Right lung (tissue), 5 donors: ENCODE measurements around the gene ERAP2. TPM values are rescaled to one million over a fixed set of nuclear protein-coding genes. Genes with fewer than 3 reads are reported as not detected.

ENCODE experiments used
- DNase-seq, 2 donors: peaks; one replicate each; pipeline ENCODE4 v3.0.0-alpha.2; 2013
- polyA plus RNA-seq, 5 donors: library from polyadenylated mRNA; unstranded; fragments of 120-200 nt; gene quantifications; one replicate each; pipeline versions ENCODE4 v1.2.1 to v1.2.3, GENCODE V29; 2013; ENCODE audit warnings: inconsistent platforms in 1 of 5, low replicate concordance in 1 of 5; ENCODE audit not compliant: insufficient read length in 5 of 5, insufficient read depth in 1 of 5

The ERAP2 gene
- polyA plus RNA-seq, 5 donors: 14.9 to 35.4 (median 23.3) TPM

GRCh38 chr5:96885518-96886338, 9.4 kb downstream of the ERAP2 start:
- no peak for DNase-seq

GRCh38 chr5:96893342-96893741, 17.0 kb downstream of the ERAP2 start:
- no peak for DNase-seq

- no peak for DNase-seq
These were observed 20.0 kb downstream of the ERAP2 start for GRCh38 chr5:96896276-96896675.

- DNase-seq: no peak
These were observed 20.5 kb downstream of the ERAP2 start for GRCh38 chr5:96896806-96897205.

- no peak for DNase-seq
These were observed 25.1 kb downstream of the ERAP2 start for GRCh38 chr5:96901384-96901783.

GRCh38 chr5:96901841-96902240, 25.5 kb downstream of the ERAP2 start:
- no peak for DNase-seq

- DNase-seq: no peak
These were observed 26.6 kb downstream of the ERAP2 start for GRCh38 chr5:96902876-96903275.

GRCh38 chr5:96903300-96903699, 27.0 kb downstream of the ERAP2 start:
- DNase-seq: no peak

- no peak for DNase-seq
These were observed 28.0 kb downstream of the ERAP2 start for GRCh38 chr5:96904054-96904931.

- no peak for DNase-seq
These were observed 29.6 kb downstream of the ERAP2 start for GRCh38 chr5:96905864-96906263.

- no peak for DNase-seq
These were observed 32.7 kb downstream of the ERAP2 start for GRCh38 chr5:96909003-96909402.

GRCh38 chr5:96909435-96909834, 33.1 kb downstream of the ERAP2 start:
- no peak for DNase-seq

- no peak for DNase-seq
These were observed 34.8 kb downstream of the ERAP2 start for GRCh38 chr5:96911139-96911538.

GRCh38 chr5:96913233-96913632, 36.9 kb downstream of the ERAP2 start:
- no peak for DNase-seq

GRCh38 chr5:96919754-96920197, 43.5 kb downstream of the ERAP2 start:
- DNase-seq: no peak

- DNase-seq: no peak
These were observed 44.5 kb downstream of the ERAP2 start for GRCh38 chr5:96920744-96921355.

- DNase-seq: no peak
These were observed 46.4 kb downstream of the ERAP2 start for GRCh38 chr5:96922499-96923244.

GRCh38 chr5:96924016-96924443, 47.7 kb downstream of the ERAP2 start:
- no peak for DNase-seq

- DNase-seq: no peak
These were observed 50.0 kb downstream of the ERAP2 start for GRCh38 chr5:96926276-96926675.

- DNase-seq: no peak
These were observed 50.7 kb downstream of the ERAP2 start for GRCh38 chr5:96927008-96927407.

- no peak for DNase-seq
These were observed 52.8 kb downstream of the ERAP2 start for GRCh38 chr5:96928931-96929708.
